ENCODE results near the gene TLL2. TPM values are rescaled to one million over a fixed set of nuclear protein-coding genes. Genes with fewer than 3 reads are reported as not detected.

TLL2 gene
- total RNA-seq, 2 donors from 2014 or later = 1.5 to 11.5 TPM

DNA sequence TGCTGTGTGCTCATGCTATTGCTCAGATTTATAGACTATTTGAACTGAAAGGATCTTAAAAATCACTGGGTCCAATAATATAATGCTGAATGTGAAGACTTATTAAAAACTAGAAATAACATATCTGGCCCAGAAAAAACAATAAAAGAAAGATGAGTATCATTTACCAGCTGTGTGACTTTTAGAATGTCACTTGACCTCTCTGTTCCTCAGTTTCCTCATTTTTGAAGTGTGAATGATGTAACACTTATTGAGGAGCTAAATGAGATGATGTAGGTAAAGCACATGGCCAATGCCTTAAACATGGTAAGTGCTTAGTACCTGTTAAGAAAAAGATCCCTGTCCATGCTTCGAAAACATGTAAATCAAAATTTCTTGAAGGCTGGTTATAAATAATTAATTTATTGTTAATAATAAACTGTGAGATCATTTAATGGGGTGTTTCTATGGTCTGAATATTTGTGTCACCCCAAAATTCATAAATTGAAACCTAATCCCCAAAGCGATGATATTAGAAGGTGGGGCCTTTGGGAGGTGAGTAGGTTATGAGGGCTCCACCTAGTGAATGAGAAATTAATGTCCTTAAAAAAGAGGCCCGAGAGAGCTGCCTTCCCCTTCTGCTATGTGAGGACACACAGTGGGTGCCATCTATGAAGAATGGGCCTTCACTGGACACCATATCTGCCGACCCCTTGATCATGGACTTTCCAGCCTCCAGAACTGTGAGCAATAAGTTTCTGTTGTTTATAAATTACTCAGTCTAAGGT, 196.5 kb downstream of the TLL2 start:
- DNase-seq (no peak), ATAC-seq (no peak)
- intact Hi-C loops (cut with DNase I) = no loop called here

Other genes starting within 250 kb of the TLL2 start
- gene BLNK, start 242.4 kb downstream of the TLL2 start, total RNA-seq = 1 to 10 TPM; 1.2 to 3.4 TPM
- gene DNTT, start 209.5 kb downstream of the TLL2 start, total RNA-seq = not detected
- not detected for gene OPALIN, start 154.9 kb downstream of the TLL2 start, total RNA-seq
- gene TM9SF3, start 73.1 kb upstream of the TLL2 start, total RNA-seq = 10 to 100 TPM; 78.6 to 97.8 TPM
- gene PIK3AP1, start 206.6 kb upstream of the TLL2 start, total RNA-seq = 10 to 100 TPM in 1 of 2 donors, 1 to 10 TPM in 1; 5.1 to 10.5 TPM

Data from left cardiac atrium (tissue), 4 donors.